Endothelial cell of umbilical vein (primary cell): ENCODE results near the gene SUCLG2. TPM values are rescaled to one million over a fixed set of nuclear protein-coding genes. Genes with fewer than 3 reads are reported as not detected.

ENCODE experiments used
- BruUV-seq: library from RNA; stranded (reverse); fragments of 400-500 nt; replicated peaks from 2 replicates; lab custom pipeline; 2021; lab: Mats Ljungman, UMichigan
- CTCF ChIA-PET: fragments of 300-600, 350-600 bp; sonication (Branson Sonifier 250); formaldehyde crosslinking; loops from one replicate; lab custom pipeline; 2021; ENCODE audit warnings: antibody characterized with exemption, inconsistent platforms; lab: Charles Lee
- POLR2A ChIA-PET: fragments of 300-600, 350-600 bp; sonication (Branson Sonifier 250); formaldehyde crosslinking; loops from one replicate; lab custom pipeline; 2021; ENCODE audit warnings: antibody characterized with exemption, inconsistent platforms; lab: Charles Lee
- DNase-seq: peaks from one replicate; pipeline ENCODE4 v3.0.0-alpha.2; 2011; ENCODE audit warnings: low read depth, low spot score
- FAIRE-seq: peaks from 2 replicates; lab custom pipeline; 2011; peaks lifted over from hg19 to GRCh38; lab: Jason Lieb, UNC
- H2AFZ ChIP-seq: 2 replicates; pipeline ENCODE4 v1.6.0; 2012; ENCODE audit warnings: low read depth, low read length, control low read depth, inconsistent platforms
- H3K27ac ChIP-seq: 2 replicates; pipeline ENCODE4 v1.5.1; 2011; ENCODE audit warnings: low read depth, mild to moderate bottlenecking, control low read depth, low read length, moderate library complexity; ENCODE audit not compliant: insufficient read depth
- H3K27me3 ChIP-seq, 2 experiments: 2 replicates each; pipeline versions ENCODE4 v1.6.0 to v1.6.1; 2011; ENCODE audit warnings: low read length in 2 of 2, mixed read lengths in 1 of 2; ENCODE audit not compliant: control insufficient read depth in 2 of 2, insufficient read depth in 2 of 2
- H3K36me3 ChIP-seq, 2 experiments: 2 replicates in 1 of 2; 3 replicates in 1 of 2; pipeline ENCODE4 v1.5.1; 2011; ENCODE audit warnings: low read length in 2 of 2, mild to moderate bottlenecking in 1 of 2, moderate library complexity in 1 of 2; ENCODE audit not compliant: control insufficient read depth in 2 of 2, insufficient read depth in 2 of 2; ENCODE audit errors: extremely low read depth in 1 of 2
- H3K4me1 ChIP-seq: 3 replicates; pipeline ENCODE4 v1.5.1; 2011; ENCODE audit warnings: mild to moderate bottlenecking, low read length; ENCODE audit not compliant: control insufficient read depth, insufficient read depth; ENCODE audit errors: extremely low read depth
- H3K4me2 ChIP-seq: 2 replicates; pipeline ENCODE4 v1.6.1; 2011; ENCODE audit warnings: low read length, control low read depth, mixed read lengths; ENCODE audit not compliant: insufficient read depth
- H3K4me3 ChIP-seq, 3 experiments: fragments of 200-600 bp in 1 of 3; sonication (generic), shearing (Covaris generic) in 1 of 3; replicated peaks in 1 of 3; 2 replicates each; pipeline ENCODE4 v1.5.1; 2011 to 2016; ENCODE audit warnings: control low read depth in 3 of 3, low read length in 3 of 3, mild to moderate bottlenecking in 2 of 3, inconsistent platforms in 1 of 3, low read depth in 1 of 3, moderate library complexity in 1 of 3; ENCODE audit not compliant: insufficient read depth in 1 of 3
- H3K79me2 ChIP-seq: 2 replicates; pipeline ENCODE4 v1.6.0; 2012; ENCODE audit warnings: low read length, inconsistent platforms; ENCODE audit not compliant: control insufficient read depth, insufficient read depth
- H3K9ac ChIP-seq: replicated peaks from 2 replicates; pipeline ENCODE3; 2011; ENCODE audit warnings: low read length, control low read depth; ENCODE audit not compliant: insufficient read depth; ENCODE audit errors: extremely low read depth
- H3K9me1 ChIP-seq: replicated peaks from 3 replicates; pipeline ENCODE4 v1.6.0; 2011; ENCODE audit warnings: mild to moderate bottlenecking, low read length; ENCODE audit not compliant: control insufficient read depth, insufficient read depth; ENCODE audit errors: extremely low read depth
- H3K9me3 ChIP-seq: replicated peaks from 2 replicates; pipeline ENCODE4 v1.5.1; 2012; ENCODE audit warnings: low read length, inconsistent platforms; ENCODE audit not compliant: control insufficient read depth, insufficient read depth
- H4K20me1 ChIP-seq: replicated peaks from 2 replicates; pipeline ENCODE3; 2011; ENCODE audit warnings: mild to moderate bottlenecking, low read length; ENCODE audit not compliant: control insufficient read depth, insufficient read depth; ENCODE audit errors: extremely low read depth
- EZH2 ChIP-seq: IDR thresholded peaks from 2 replicates; pipeline ENCODE4 v1.6.1; 2012; ENCODE audit warnings: borderline replicate concordance, low read depth, mild to moderate bottlenecking, moderate library complexity, low read length, inconsistent platforms; ENCODE audit not compliant: severe bottlenecking
- FOS ChIP-seq: IDR thresholded peaks from 2 replicates; pipeline ENCODE4 v1.6.1; 2011; ENCODE audit warnings: mild to moderate bottlenecking, low read length, moderate library complexity, borderline replicate concordance; ENCODE audit not compliant: insufficient read depth
- GATA2 ChIP-seq: IDR thresholded peaks from 2 replicates; pipeline ENCODE4 v1.7.0; 2011; ENCODE audit warnings: low read depth, mild to moderate bottlenecking, moderate library complexity, mixed read lengths, low read length; ENCODE audit not compliant: insufficient read length, insufficient read depth
- JUN ChIP-seq: IDR thresholded peaks from 2 replicates; pipeline ENCODE4 v1.6.1; 2011; ENCODE audit warnings: borderline replicate concordance, low read depth; ENCODE audit not compliant: insufficient read length, insufficient read depth
- MYC ChIP-seq: IDR thresholded peaks from one replicate; pipeline ENCODE4 v1.6.1; 2011; ENCODE audit warnings: mild to moderate bottlenecking, low read depth, low read length
- POLR2A ChIP-seq: IDR thresholded peaks from 2 replicates; pipeline ENCODE4 v1.6.1; 2012; ENCODE audit warnings: low read depth, mild to moderate bottlenecking, control low read depth, low read length
- POLR2AphosphoS5 ChIP-seq: IDR thresholded peaks from 2 replicates; pipeline ENCODE4 v1.6.1; 2012; ENCODE audit warnings: low read depth, mild to moderate bottlenecking, control low read depth, low read length, moderate library complexity; ENCODE audit not compliant: insufficient read depth
- dilution Hi-C: fragments of 300-500 bp; cut with MboI; formaldehyde crosslinking; loops from one replicate; pipeline ENCODE4 v1.15.0; 2019; ENCODE audit warnings: low sequenced_read_pairs; ENCODE audit not compliant: extremely low pct_ligation_motif_present
- intact Hi-C: fragments of 100-400 bp; cut with micrococcal nuclease; formaldehyde crosslinking; loops from one replicate; pipeline ENCODE4 v1.10.0; 2022
- polyA plus RNA-seq, 4 experiments: library from polyadenylated mRNA; depleted of rRNA in 3 of 4; stranded (reverse) in 3 of 4; unstranded in 1 of 4; fragments of >200 nt; gene quantifications; 2 replicates each; pipeline versions ENCODE4 v1.2.1 to v1.2.3, GENCODE V29; 2011 to 2012; ENCODE audit warnings: missing spikeins in 1 of 4
- total RNA-seq: library from RNA; stranded (reverse); gene quantifications from 2 replicates; pipeline ENCODE4 v1.2.3, GENCODE V29; 2021
- TF ChIP-seq, protein P1 (sequence below), 2 donors: IDR thresholded peaks; 1 replicate in 1 of 2; 2 replicates in 1 of 2; pipeline ENCODE4 v1.5.1; 2011; ENCODE audit warnings: low read length in 2 of 2, mild to moderate bottlenecking in 2 of 2, moderate library complexity in 2 of 2, control low read depth in 1 of 2, inconsistent platforms in 1 of 2, low read depth in 1 of 2; ENCODE audit not compliant: insufficient read depth in 1 of 2; ENCODE audit errors: extremely low read depth in 1 of 2
- TF ChIP-seq, protein P2 (sequence below): IDR thresholded peaks from 2 replicates; pipeline ENCODE4 v1.6.1; 2011; ENCODE audit not compliant: insufficient read depth, insufficient read length

SUCLG2 gene
- total and polyA plus RNA-seq, 2 donors (not counting 3 experiments of a cell fraction or from before 2014, with no cell fraction given) = 8.1 to 38.3 TPM

- TF ChIP-seq JUN = no peak
- no peak for TF ChIP-seq EZH2
- no peak for TF ChIP-seq FOS
- TF ChIP-seq, protein P1, sequence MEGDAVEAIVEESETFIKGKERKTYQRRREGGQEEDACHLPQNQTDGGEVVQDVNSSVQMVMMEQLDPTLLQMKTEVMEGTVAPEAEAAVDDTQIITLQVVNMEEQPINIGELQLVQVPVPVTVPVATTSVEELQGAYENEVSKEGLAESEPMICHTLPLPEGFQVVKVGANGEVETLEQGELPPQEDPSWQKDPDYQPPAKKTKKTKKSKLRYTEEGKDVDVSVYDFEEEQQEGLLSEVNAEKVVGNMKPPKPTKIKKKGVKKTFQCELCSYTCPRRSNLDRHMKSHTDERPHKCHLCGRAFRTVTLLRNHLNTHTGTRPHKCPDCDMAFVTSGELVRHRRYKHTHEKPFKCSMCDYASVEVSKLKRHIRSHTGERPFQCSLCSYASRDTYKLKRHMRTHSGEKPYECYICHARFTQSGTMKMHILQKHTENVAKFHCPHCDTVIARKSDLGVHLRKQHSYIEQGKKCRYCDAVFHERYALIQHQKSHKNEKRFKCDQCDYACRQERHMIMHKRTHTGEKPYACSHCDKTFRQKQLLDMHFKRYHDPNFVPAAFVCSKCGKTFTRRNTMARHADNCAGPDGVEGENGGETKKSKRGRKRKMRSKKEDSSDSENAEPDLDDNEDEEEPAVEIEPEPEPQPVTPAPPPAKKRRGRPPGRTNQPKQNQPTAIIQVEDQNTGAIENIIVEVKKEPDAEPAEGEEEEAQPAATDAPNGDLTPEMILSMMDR (IDR thresholded peaks at IDR 0.05; ENCODE audit: extremely low read depth in 1 of 2, insufficient read depth in 1 of 2, low read depth in 1 of 2, low read length in 2 of 2) = no peak
- TF ChIP-seq POLR2AphosphoS5 = no peak
- no peak for TF ChIP-seq MYC
- TF ChIP-seq GATA2 = no peak
- no peak for TF ChIP-seq POLR2A
- TF ChIP-seq, protein P2, sequence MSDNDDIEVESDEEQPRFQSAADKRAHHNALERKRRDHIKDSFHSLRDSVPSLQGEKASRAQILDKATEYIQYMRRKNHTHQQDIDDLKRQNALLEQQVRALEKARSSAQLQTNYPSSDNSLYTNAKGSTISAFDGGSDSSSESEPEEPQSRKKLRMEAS = no peak
- dilution Hi-C loops = no loop called here
- DNase-seq (no peak), FAIRE-seq (no peak)
- no peak overlapping the region for H3K4me3 ChIP-seq
- H4K20me1 ChIP-seq = no peaks in the 10 kb centered on the region
- no peak overlapping the region for H3K9ac ChIP-seq
- H3K9me1 ChIP-seq = no peaks in the 10 kb centered on the region
- intact Hi-C loops = no loop called here
- no peak overlapping the region for H3K4me2 ChIP-seq
- no peaks in the 10 kb centered on the region for H3K79me2 ChIP-seq
- H3K36me3 ChIP-seq = no peaks in the 10 kb centered on the region
- POLR2A ChIA-PET = interaction anchor here (0.6 kb wide), 1 partner anchor 231 kb away, joined by 3 read pairs; no protein-coding TSS in a partner anchor
- H2AFZ ChIP-seq = no peak overlapping the region
- H3K27ac ChIP-seq = no peak overlapping the region
- H3K4me1 ChIP-seq = no peaks in the 10 kb centered on the region
- no peaks in the 10 kb centered on the region for H3K9me3 ChIP-seq
- BruUV-seq = no TSS peak
- H3K27me3 ChIP-seq = no peaks in the 10 kb centered on the region
- CTCF ChIA-PET = no interaction called here
Observed at GRCh38 chr3:67335813-67336212, 318.6 kb downstream of the SUCLG2 start.
